ENCODE results near the gene INPP4B. TPM values are rescaled to one million over a fixed set of nuclear protein-coding genes. Genes with fewer than 3 reads are reported as not detected.

INPP4B gene
- total RNA-seq, 2 experiments from 2014 or later: not detected

- DNase-seq (ENCODE audit: low spot score): no peak
- no peak overlapping the region for H3K4me2 ChIP-seq (ENCODE audit: low read length)
- POLR2A ChIA-PET: no interaction called here
- BruUV-seq (replicated peaks): no TSS peak
- intact Hi-C loops (cut with micrococcal nuclease; ENCODE audit: unreplicated experiment): no loop called here
- no peaks in the 10 kb centered on the region for H4K20me1 ChIP-seq (ENCODE audit: insufficient read depth, low read length)
- H3K36me3 ChIP-seq (ENCODE audit: insufficient read depth, low read length): no peaks in the 10 kb centered on the region
- no peak for TF ChIP-seq EZH2phosphoT487 (IDR thresholded peaks at IDR 0.05; ENCODE audit: borderline replicate concordance, low read depth, low read length)
- TF ChIP-seq, protein P1, sequence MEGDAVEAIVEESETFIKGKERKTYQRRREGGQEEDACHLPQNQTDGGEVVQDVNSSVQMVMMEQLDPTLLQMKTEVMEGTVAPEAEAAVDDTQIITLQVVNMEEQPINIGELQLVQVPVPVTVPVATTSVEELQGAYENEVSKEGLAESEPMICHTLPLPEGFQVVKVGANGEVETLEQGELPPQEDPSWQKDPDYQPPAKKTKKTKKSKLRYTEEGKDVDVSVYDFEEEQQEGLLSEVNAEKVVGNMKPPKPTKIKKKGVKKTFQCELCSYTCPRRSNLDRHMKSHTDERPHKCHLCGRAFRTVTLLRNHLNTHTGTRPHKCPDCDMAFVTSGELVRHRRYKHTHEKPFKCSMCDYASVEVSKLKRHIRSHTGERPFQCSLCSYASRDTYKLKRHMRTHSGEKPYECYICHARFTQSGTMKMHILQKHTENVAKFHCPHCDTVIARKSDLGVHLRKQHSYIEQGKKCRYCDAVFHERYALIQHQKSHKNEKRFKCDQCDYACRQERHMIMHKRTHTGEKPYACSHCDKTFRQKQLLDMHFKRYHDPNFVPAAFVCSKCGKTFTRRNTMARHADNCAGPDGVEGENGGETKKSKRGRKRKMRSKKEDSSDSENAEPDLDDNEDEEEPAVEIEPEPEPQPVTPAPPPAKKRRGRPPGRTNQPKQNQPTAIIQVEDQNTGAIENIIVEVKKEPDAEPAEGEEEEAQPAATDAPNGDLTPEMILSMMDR (conservative IDR thresholded peaks at IDR 0.05; ENCODE audit: low read length): no peak
- no peak overlapping the region for H3K4me3 ChIP-seq (ENCODE audit: low read depth, low read length, poor library complexity, severe bottlenecking)
- CTCF ChIA-PET (ENCODE audit: unreplicated experiment): no interaction called here
- no peaks in the 10 kb centered on the region for H3K4me1 ChIP-seq (ENCODE audit: insufficient read depth, low read length, poor library complexity, severe bottlenecking)
- no peak overlapping the region for H2AFZ ChIP-seq (ENCODE audit: low read length)
- H3K9me3 ChIP-seq (ENCODE audit: low read length): no peaks in the 10 kb centered on the region
- H3K27ac ChIP-seq (ENCODE audit: low read depth, low read length, poor library complexity, severe bottlenecking): no peak overlapping the region
- no peaks in the 10 kb centered on the region for H3K79me2 ChIP-seq (ENCODE audit: insufficient read depth, low read depth, low read length)
- no peaks in the 10 kb centered on the region for H3K9me2 ChIP-seq (ENCODE audit: insufficient read depth, low read length)
Observed at GRCh38 chr4:142683503-142683902, 162.6 kb downstream of the INPP4B start.

GRCh38 chr4:142671516-142671915, 174.6 kb downstream of the INPP4B start:
- Histone ChIP-seq H3K27ac (ENCODE audit: low read depth, low read length, poor library complexity, severe bottlenecking) (no peak overlapping the region), H4K20me1 (ENCODE audit: insufficient read depth, low read length) (no peaks in the 10 kb centered on the region), H3K36me3 (ENCODE audit: insufficient read depth, low read length) (no peaks in the 10 kb centered on the region), H3K9me3 (ENCODE audit: low read length) (no peaks in the 10 kb centered on the region), H3K4me1 (ENCODE audit: insufficient read depth, low read length, poor library complexity, severe bottlenecking) (no peaks in the 10 kb centered on the region), H3K79me2 (ENCODE audit: insufficient read depth, low read depth, low read length) (no peaks in the 10 kb centered on the region), H3K9me2 (ENCODE audit: insufficient read depth, low read length) (no peaks in the 10 kb centered on the region), H2AFZ (ENCODE audit: low read length) (no peak overlapping the region), H3K4me3 (ENCODE audit: low read depth, low read length, poor library complexity, severe bottlenecking) (no peak overlapping the region), H3K4me2 (ENCODE audit: low read length) (no peak overlapping the region)
- POLR2A ChIA-PET: no interaction called here
- TF ChIP-seq, protein P1 (conservative IDR thresholded peaks at IDR 0.05; ENCODE audit: low read length): peak; percentile 37
- TF ChIP-seq EZH2phosphoT487 (IDR thresholded peaks at IDR 0.05; ENCODE audit: borderline replicate concordance, low read depth, low read length): no peak
- BruUV-seq (replicated peaks): no TSS peak
- intact Hi-C loops (cut with micrococcal nuclease; ENCODE audit: unreplicated experiment): no loop called here
- no peak for DNase-seq (ENCODE audit: low spot score)
- CTCF ChIA-PET (ENCODE audit: unreplicated experiment): no interaction called here

GRCh38 chr4:142663828-142664227, 182.3 kb downstream of the INPP4B start:
- no peaks in the 10 kb centered on the region for H3K9me2 ChIP-seq (ENCODE audit: insufficient read depth, low read length)
- ChIA-PET CTCF (ENCODE audit: unreplicated experiment) (no interaction called here), POLR2A (no interaction called here)
- H3K4me1 ChIP-seq (ENCODE audit: insufficient read depth, low read length, poor library complexity, severe bottlenecking): no peaks in the 10 kb centered on the region
- no TSS peak for BruUV-seq (replicated peaks)
- intact Hi-C loops (cut with micrococcal nuclease; ENCODE audit: unreplicated experiment): no loop called here
- H3K4me3 ChIP-seq (ENCODE audit: low read depth, low read length, poor library complexity, severe bottlenecking): no peak overlapping the region
- no peak overlapping the region for H3K27ac ChIP-seq (ENCODE audit: low read depth, low read length, poor library complexity, severe bottlenecking)
- H4K20me1 ChIP-seq (ENCODE audit: insufficient read depth, low read length): no peaks in the 10 kb centered on the region
- TF ChIP-seq, protein P1 (conservative IDR thresholded peaks at IDR 0.05; ENCODE audit: low read length): no peak
- no peak for TF ChIP-seq EZH2phosphoT487 (IDR thresholded peaks at IDR 0.05; ENCODE audit: borderline replicate concordance, low read depth, low read length)
- H3K36me3 ChIP-seq (ENCODE audit: insufficient read depth, low read length): no peaks in the 10 kb centered on the region
- H3K4me2 ChIP-seq (ENCODE audit: low read length): no peak overlapping the region
- H3K79me2 ChIP-seq (ENCODE audit: insufficient read depth, low read depth, low read length): no peaks in the 10 kb centered on the region
- no peak overlapping the region for H2AFZ ChIP-seq (ENCODE audit: low read length)
- no peak for DNase-seq (ENCODE audit: low spot score)
- H3K9me3 ChIP-seq (ENCODE audit: low read length): no peaks in the 10 kb centered on the region
